HL-60/S4 (cell line): ENCODE measurements around the gene SSR1.

Experiments
- in situ Hi-C: fragments of 300-500 bp; cut with MboI; formaldehyde crosslinking; loops from 2 replicates; pipeline ENCODE4 v1.14.3; 2022; ENCODE audit warnings: low sequenced_read_pairs

The SSR1 gene

DNA sequence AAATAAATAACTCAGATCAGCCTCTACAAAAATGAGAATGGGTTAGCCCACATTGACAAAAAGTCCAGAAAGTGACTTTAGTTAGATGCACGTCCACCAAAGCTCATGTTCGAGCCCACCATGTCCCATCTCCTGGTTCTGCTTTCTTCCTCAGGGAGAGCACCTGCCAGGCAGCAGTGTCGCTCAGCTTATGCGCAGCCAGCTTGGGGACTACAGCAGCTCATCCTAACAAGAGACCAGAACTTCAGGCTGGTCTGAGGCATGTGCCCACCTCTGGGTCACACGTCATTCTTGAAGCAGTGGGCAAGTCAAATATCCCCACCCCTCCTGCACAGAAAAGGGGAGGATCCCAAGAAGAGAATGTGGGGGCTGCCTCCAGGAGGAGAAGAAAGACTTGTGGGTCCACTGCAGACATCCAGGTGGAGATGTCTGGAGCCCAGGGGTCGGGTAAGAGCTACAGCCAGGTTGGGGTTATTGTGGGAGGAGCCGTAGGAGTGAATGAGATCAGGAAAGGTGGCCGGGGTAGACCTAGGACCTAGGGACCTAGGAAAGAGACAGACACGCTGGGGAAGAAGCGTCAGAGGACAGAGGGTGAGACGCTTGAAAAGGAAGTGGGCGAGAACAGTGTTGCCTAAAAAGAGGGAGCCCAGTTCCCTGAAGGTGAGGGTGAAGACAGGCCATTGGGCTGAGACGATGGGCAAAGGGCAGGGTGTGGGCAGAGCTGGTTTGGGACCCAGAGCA, 52.5 kb downstream of the SSR1 start:
- in situ Hi-C loops, result no loop called here

DNA sequence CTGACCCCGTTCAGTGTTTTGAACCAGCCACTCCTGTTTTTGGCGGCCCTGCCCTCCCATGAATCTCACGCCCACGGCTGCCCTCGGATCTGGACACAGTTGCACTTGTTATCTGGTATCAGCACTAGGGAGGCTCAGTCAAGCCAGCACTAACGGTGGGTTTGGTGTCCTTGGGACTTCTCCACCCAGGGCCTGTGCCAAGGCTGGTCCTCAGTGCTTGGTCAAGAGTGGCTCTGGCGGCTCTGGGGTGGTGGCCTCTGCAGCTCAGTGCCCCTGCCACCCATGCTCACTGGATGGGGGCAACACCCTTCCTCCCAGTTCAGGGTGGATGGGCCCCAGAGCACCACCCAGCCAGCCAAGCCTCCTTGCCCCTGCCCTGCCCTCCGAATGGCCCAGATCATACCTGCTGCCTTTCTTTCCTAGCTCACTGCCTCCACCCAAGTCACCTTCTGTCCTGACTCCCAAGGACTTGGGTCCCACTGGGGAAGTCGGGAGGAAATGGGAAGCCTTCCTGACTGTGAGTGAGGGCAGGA, 54.7 kb downstream of the SSR1 start:
- in situ Hi-C loops, result no loop called here

DNA sequence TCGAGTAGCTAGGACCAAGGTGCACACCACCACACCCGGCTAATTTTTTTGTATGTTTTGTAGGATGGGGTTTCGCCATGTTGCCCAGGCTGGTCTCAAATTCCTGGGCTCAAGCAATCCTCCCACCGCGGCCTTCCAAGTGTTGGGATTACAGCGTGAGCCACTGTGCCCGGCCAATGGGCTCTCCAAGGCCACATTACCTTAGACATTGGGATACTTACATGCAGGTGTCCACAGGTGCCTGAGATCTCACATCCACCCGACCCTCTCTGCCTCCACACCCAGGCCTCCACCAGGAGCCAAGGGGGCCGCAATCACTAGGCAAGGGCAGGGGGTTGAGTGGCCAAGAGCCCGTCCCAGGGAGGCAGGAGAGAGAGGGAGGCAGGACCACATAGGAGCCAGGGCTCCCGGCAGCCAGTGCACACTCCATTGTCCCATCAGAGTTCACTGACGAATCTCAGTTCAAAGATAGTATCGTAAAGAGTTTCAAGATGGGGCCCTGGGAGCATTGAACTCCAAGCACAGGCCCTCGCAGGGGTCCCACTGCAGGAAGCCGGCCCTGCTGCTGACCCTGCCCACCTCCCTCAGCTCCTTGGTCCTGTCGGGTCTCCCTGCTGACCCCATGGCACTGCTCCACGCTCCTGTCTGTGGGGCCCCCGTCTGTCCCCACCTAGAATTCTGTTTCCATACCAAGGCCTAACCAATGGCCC, 55.3 kb downstream of the SSR1 start:
- in situ Hi-C loops, result no loop called here

DNA sequence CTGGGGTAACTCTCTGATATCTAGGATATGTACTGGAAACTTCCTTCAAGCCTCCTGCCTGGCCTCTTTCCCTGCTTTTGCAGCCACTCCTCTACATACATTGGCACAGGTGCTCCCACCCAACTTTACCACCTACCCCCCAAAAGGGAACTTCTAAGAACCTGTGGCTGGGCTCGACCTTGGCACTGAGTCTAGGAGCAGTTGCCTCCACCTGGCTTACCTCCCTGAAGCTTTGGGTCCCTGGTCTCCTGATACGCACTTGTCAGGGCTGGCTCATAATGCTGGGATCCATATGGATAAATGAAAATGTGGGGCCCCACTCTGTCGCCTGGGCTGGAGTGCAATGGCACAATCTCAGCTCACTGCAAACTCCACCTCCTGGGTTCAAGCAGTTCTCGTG, 56.2 kb downstream of the SSR1 start:
- in situ Hi-C loops, result no loop called here

GRCh38 chr6:7255918-7256317, 57.1 kb downstream of the SSR1 start:
- in situ Hi-C loops, result no loop called here

DNA sequence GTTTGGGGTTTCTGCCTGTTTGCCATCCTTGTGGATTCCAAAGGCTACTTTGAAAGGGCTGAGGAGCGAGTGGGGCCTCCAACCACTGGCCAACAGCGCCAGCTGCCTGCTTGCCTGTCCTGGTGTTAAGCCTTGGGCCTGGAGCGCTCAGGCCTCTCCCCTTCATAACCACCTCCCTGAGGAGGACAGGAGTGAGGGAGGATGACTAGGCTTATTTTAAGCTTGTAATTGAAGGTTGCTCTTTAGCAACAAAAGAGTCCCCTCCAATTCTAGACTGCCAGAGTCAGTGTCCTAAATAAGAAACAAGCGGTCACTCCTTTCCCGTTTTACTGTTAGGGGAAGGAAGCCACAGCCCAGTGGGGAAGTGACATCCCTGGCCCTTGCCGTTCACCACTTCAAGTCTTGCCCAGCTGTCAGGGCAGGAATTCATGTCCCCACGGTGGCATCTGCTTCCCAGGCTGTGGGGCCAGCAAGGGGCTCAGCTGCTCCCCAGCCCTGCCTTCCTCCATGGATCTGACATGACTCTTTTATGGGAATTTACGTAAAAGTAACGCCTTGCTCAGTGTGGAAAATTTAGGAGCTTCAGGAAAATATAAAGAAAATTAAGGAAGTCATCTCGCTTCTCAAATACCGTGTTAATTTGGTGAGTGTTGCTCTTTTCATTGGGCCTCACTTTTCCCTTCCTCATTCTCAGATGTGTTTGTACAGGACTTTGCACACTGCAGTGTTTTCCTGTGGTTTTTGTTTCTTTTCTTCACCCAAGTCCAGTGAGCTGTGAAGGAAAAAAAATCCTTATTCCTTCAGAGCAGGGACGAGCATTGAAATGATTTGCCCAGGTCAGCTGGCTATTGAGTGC, 57.8 kb downstream of the SSR1 start:
- in situ Hi-C loops, result no loop called here

DNA sequence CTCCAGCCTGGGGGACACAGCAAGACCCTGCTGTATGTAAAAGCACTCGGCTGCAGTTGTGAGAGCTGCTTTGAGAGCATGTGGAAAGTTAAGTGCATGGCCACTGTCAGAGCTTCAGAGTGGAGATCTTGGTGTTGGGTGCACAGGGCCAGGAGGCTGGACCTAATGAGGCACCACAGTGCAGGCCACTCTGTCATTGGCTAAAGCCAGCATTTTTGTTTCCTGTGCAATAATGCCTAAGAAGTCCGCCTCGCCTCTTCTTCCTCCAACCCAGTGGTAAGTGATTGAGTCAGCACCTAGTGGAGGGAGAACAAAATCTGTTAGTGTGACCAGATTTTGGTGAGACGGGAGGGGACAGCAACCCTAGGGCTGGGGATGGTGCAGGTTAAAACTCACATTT, 60.6 kb downstream of the SSR1 start:
- in situ Hi-C loops, result no loop called here

DNA sequence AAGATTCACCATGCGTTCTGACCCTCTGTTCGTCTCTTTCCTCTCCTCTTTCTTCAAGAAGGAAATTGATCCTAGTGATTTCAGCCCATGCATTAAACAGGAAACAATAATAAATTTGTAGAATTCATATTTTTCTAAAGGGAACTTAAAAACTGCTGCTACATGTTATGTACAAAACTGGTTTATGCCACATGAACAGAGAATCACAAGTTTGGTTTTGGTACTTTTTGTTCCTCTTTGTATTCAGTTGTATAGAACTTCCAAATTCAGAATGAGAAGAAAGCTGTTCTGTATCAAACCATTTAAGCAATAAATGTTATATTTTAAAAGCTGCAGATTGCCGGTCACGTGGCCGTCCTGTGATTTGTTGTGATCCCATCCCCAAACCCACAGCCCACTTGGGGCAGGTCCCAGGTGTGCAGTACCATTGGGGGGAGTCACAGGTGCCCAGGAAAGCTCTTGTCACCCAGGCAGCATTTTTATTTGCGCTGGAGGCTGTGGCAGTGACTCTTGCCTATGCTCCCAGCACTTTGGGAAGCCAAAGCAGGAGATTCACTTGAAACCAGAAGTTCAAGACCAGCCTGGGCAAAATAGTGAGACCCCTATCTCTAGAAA, 61.2 kb downstream of the SSR1 start:
- in situ Hi-C loops, result no loop called here

- in situ Hi-C loops, result no loop called here
Observed at GRCh38 chr6:7250812-7251211, 62.2 kb downstream of the SSR1 start.

GRCh38 chr6:7249946-7250643, 62.9 kb downstream of the SSR1 start:
- in situ Hi-C loops, result loop anchor here (10.0 kb wide), 1 partner anchor 555 kb away; no protein-coding TSS in a partner anchor

DNA sequence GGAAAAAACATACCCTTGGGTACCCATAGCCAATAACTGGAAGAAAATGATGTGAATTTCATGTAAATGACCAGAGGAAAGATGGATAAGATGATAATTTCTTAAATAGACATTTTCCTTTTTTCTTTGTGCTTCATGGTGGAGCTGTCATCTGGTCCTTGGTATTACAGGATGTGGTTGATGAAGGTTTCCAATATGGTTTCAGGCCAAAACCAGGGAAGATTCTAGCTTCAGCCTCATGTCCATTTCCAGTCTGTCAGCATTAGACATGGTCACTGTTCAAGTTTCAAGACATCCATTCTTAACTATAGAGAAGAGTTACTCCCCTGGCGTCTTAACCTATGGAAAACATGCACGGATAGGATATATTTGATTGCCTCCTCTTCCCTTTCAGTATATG, 63.6 kb downstream of the SSR1 start:
- in situ Hi-C loops, result loop anchor here (10.0 kb wide), 1 partner anchor 555 kb away; no protein-coding TSS in a partner anchor

DNA sequence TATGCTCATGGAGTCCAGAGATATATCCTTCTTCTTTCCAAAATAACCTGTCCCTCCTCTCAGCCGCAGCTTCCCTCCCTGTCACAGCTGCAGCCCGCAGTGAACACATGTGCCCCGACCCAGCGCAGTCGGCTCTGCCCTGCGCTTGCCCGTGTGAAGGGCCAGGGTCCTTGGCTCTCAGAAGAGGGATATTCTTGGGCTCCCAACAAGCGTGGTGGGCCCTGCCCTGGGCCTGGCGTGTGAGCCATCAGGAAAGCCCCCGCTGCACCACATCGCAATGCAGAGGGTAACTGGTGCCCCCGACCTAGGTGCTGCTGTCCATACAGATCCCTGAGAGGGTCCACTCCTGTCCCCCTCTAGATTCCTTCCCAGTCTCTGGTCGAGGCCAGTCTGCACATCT, 65.2 kb downstream of the SSR1 start:
- in situ Hi-C loops, result loop anchor here (10.0 kb wide), 1 partner anchor 553 kb away; no protein-coding TSS in a partner anchor

DNA sequence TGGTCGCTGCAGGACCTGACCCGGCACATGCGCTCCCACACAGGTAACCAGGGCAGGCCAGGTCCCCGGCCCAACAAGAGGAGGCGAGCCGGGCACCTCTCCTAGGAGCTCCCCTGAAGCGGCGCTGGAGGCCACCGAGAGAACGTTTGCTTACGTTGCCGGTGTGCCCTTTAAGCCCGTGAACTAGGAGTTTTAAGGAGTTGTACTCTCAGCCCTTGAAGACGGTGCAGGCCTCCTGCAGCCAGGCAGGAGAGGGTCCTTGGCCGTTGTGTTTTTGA, 65.9 kb downstream of the SSR1 start:
- in situ Hi-C loops, result loop anchor here (10.0 kb wide), 1 partner anchor 552 kb away; no protein-coding TSS in a partner anchor

- in situ Hi-C loops, result loop anchor here (10.0 kb wide), 1 partner anchor 552 kb away; no protein-coding TSS in a partner anchor
Observed at GRCh38 chr6:7246401-7247178, 66.4 kb downstream of the SSR1 start.

DNA sequence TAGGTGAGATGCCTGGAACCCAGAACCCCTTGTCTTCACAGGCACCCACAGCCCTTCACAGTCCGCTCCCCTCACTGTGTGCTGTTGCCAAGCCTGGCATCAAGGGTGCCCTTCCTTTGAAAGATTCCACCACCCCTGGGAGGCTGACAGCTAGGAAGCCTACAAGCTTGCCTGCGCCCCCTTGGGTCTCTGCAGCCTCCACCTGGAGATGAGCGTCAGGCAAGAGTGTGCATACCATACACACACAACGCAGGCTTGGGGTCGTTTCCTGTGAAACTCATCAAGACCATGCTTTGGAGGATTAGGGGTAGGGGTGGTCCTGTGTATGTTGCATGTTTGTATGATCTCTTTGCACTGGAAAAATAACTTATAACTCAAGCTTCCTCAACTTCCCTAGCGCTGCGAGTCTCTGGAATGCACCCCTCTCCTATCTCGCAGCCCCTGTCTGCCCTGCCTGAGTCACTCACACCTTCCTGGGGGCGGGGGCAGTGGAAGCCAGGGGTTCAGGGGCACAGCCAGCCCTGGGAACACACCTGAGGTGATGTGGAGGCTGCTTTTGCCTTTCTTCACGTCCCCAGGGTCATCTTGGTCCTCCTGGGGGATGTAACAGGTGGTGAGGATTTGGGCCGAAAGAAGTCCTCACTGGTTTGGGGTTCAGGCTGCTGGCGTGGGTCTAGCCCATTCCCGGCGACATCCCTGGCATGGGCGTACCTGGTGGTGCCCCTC, 67.2 kb downstream of the SSR1 start:
- in situ Hi-C loops, result loop anchor here (10.0 kb wide), 1 partner anchor 551 kb away; no protein-coding TSS in a partner anchor

DNA sequence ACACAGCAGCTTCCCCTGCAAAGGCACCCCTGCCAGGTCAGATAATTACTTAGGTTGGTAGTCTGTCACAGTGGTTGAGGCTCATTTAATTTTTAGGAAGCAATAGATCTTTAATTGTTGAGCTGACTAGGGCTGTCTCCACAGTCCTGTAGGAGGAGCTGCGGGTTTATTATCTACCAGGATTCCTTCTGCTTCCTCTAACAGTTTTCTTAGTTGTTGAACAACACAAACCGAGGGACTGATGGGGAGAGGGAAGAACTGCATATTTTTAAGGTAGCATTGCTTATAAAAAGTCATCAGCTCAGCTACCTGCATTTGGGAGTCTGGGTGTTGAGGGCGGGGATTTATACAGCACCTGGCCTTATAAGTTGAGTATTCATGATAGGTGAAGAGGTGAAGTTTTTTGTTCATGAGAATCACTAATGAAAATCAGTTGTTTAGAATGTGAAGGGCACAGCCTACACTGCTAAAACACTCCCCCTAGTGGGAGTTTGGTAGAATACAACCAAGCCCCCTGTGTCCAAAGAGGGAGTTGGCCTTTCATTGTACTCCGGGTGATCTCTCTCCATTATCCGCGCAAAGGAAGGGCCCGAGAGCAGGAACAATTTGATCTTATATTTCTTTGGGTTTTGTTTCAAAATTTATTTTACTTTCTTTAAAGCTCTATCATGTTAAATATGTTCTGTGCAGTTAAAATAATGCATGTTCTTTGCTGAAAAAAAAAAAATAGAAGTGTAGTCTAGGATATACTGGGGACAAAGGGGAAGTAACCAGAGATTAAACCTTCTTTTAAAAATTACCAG, 69.6 kb downstream of the SSR1 start:
- in situ Hi-C loops, result loop anchor here (10.0 kb wide), 1 partner anchor 549 kb away; no protein-coding TSS in a partner anchor

GRCh38 chr6:7242835-7243178, 70.2 kb downstream of the SSR1 start:
- in situ Hi-C loops, result loop anchor here (10.0 kb wide), 1 partner anchor 548 kb away; no protein-coding TSS in a partner anchor
